HG03354 (cell line): ENCODE measurements around the gene RRP15.
"Not testable (repeated sequence)": the region's sequence is repeated elsewhere in the genome, so short reads cannot be mapped to it uniquely, and the experiment has no call there.

ENCODE experiments used
- ATAC-seq: cut with Tn5 transposase; IDR thresholded peaks from one replicate; pipeline ENCODE4 v1.9.1; 2021; ENCODE audit warnings: mild to moderate bottlenecking; ENCODE audit not compliant: unreplicated experiment, poor library complexity, severe bottlenecking

The RRP15 gene

DNA sequence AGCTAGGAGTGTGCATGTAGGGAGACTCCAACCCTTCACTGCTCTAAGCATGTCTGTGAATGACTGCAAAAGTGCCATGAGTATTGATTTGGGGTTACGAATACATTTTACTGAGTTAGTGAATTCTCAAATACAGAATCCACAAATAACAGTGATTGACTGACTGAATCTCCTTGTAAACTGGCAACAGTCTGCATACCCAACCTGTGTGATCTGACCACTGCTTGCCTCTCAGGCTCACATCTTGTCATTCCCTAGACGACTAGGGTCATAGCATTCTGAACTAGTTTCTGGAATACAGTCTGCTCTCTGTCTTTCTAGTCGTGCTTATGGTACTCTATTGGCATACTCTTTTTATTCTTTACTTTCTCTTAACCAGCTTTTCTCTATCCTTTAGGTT is 7.4 kb downstream of the RRP15 start:
- no peak for ATAC-seq

DNA sequence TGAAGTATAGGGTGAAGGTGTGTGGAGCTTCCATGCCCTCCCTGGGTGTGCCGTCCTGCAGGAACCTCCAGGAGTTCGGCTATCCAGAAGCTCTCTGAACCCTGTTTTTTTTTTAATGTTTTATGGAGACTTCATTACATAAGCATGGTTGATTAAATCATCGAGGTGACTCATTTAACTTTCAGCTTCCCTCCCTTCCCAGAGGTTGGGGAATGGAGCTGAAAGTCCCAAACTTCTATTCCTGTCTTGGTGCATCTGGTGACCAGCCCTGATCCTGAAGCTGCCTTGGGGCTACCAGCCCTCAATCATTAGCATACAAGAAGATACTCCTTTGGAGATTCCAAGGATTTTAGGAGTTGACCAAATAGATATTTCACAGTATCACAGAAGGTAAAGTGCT is 9.5 kb downstream of the RRP15 start:
- no peak for ATAC-seq

DNA sequence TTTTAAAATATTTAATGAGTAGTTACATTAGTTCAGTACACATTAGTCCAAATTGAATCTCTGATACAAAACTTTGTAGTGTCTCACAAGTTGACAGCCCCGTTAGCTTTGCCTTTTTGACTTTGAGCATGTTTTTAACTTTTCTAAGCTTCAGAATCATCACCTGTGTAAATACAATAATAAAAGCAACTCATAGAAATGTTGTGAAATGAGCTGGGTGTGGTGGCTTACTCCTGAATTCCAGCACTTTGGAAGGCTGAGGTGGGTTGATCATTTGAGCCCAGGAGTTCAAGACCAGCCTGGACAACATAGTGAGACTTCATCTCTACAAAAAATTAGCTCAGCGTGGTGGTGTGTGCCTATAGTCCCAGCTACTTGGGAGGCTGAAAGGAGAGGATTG is 11.1 kb downstream of the RRP15 start:
- ATAC-seq: no peak

- no peak for ATAC-seq
These were observed 12.4 kb downstream of the RRP15 start for GRCh38 chr1:218297461-218297860.

GRCh38 chr1:218297867-218298266 is 12.8 kb downstream of the RRP15 start:
- no peak for ATAC-seq

- no peak for ATAC-seq
These were observed 13.3 kb downstream of the RRP15 start for GRCh38 chr1:218298398-218298797.

- ATAC-seq: peak; percentile 66
These were observed 14.3 kb downstream of the RRP15 start for GRCh38 chr1:218299416-218299815.

- no peak for ATAC-seq
These were observed 16.1 kb downstream of the RRP15 start for GRCh38 chr1:218301217-218301616.

DNA sequence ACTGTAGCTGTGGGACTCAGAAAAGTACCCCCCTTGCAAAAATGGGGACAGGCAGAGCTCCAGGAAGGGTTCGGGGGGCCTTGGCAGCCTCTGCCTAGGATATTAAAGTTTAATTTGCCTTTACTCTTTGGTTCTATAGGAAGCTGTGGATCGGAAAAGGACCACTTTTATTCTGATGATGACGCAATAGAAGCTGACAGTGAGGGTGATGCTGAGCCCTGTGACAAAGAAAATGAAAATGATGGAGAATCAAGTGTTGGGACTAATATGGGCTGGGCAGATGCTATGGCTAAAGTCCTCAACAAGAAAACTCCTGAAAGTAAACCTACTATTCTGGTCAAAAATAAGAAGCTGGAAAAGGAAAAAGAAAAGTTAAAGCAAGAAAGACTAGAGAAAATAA is 17.1 kb downstream of the RRP15 start:
- no peak for ATAC-seq

GRCh38 chr1:218303176-218303879 is 18.2 kb downstream of the RRP15 start:
- ATAC-seq: no peak

DNA sequence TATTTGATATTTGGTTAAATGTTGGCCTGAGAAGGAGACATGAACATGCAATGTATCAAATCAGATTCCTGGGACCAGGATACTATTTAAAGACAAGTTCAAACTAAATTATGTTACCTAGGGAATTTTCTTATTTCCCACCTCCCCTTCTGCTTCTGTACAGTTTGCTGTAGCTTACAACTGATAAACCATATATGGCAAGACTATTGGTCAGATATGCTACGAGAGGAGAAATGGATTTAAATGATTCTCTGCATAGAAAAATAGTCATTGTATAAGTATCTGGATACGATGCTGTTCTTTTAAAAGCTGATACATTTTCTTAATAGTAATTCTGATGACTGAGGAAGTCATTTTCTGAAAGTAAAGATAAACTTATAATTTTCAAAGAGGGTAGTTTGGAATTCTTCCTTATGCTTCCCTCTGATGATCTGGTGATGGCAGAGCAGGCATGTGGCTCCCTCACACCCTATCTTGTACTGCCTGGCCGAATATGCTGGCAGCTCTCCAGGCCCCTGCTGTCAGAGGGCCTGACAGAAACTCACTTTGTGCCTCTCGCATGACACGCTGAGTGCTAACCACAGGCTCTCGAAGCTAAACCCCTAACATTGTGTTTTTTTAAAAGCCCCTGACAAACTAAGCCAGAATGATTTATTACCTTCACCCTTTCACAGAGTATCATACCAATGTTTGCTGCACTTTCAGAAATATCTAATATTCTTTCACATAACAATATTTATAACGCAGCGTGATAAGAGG is 19.4 kb downstream of the RRP15 start:
- no peak for ATAC-seq

- no peak for ATAC-seq
These were observed 20.5 kb downstream of the RRP15 start for GRCh38 chr1:218305472-218306064.

DNA sequence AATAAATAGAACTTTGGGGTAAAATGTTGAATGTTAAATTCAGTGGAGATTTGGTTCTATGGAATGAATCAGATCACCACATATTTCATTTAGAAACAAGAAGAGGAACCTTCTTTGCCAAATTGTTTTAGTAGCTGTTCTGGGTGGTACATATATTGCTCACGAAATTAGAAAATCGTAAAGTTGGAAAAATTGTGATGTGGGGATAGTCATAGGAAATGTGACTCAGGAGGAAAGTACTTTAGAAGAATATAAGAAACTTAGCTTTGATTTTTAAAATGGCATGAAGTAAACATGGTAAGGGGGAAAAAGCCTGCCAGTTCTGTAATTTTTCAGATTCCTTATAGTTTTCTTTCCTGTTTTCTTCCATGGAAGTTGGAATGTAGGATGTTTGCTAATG is 27.4 kb downstream of the RRP15 start:
- no peak for ATAC-seq

DNA sequence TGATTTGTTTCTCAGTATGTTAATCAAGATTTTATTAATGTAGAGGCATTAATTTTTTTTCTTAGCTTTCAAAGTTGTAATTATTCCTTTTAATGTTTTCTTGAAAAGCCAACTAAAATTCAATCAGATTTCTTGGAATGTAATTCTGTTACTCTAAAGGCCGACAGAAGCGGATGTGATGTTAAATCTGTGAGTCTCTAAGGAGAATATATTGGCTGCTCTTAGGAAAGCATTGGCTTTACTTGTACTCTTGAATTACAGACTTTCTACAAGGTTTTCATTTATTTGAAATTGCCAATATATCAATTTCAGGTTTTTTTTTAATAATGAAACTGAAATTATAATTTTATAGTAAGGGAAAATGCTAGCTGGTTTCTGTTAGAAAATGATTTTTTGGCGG is 29.2 kb downstream of the RRP15 start:
- ATAC-seq: no peak

DNA sequence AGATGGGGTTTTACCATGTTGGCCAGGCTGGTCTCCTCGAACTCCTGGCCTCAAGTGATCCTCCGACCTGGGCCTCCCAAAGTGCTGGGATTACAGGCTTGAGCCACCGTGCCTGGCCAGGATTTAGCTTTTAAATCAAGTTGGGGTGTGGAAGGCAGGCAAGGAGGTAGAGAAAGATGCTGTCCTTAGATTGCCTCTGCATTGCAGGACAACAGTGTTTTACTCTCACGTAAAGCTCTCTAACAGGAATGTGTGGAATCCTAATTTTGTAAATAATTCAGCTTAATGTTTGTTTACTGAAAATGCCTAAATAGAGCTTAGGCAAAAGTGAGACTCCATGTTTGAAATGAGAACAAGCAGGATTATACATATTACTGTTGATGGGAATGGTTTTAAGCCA is 30.5 kb downstream of the RRP15 start:
- no peak for ATAC-seq

- no peak for ATAC-seq
These were observed 32.0 kb downstream of the RRP15 start for GRCh38 chr1:218317061-218317460.

DNA sequence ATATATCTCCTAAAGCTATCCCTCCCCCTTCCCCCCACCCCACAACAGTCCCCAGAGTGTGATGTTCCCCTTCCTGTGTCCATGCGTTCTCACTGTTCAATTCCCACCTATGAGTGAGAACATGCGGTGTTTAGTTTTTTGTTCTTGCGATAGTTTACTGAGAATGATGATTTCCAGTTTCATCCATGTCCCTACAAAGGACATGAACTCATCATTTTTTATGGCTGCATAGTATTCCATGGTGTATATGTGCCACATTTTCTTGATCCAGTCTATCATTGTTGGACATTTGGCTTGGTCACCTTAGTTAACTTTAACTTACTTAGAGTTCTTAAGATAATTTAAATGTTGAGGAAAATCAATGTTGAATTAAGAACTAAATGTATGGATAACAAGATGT is 35.1 kb downstream of the RRP15 start:
- not testable (repeated sequence) for ATAC-seq

DNA sequence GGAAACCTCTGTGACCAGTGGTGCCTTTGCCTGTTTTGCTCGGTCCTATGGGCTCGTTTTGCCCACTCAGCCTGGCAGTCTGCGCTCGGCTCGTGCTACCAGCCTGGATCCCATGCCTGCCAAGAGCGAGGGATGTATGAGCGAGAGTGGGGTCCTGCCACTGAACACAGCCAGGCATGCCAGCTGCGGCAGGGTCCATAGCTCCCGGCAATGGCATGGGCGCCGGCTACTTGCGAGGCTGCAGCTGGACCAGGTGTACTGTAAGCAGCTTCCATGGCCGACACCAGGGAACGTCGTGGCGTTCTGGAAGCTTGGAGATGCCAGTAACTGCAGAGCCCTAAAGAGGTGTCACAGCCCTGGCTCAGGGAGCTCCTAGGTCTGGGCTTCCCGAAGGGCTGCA is 37.7 kb downstream of the RRP15 start:
- no peak for ATAC-seq

DNA sequence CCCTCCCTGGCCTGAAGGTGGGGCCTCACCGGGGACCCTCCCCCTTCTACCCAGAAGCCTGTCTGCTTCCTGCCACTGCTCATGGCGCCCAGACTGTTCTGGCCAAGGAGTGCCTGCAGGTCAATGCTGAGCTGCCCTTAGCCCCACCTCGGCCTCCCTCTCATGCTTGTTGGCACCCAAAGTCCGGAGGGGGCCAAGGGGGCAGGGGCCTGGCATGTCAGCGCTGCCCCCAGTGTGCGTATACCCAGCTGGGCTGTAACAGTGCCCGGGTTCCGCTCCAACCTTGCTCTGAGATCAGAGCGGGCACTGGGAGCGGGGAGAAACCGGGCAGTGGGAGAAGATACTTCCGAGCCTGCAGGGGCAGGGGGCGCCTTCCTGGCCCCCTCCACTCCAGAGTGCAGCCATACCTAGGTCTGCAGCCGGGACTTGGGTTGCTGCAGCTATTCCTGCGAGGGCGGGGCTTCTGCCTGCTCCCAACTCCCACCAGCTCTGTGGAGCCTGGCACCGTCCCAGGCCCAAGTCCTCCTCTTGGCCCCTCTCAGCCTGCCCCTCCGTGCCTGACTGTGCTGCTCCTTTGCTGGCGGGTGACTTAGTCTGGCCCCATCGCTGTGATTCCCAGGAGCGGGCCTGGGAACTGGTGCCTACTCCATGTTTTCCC is 38.6 kb downstream of the RRP15 start:
- ATAC-seq: no peak

- ATAC-seq: no peak
These were observed 39.1 kb downstream of the RRP15 start for GRCh38 chr1:218324226-218324580.

DNA sequence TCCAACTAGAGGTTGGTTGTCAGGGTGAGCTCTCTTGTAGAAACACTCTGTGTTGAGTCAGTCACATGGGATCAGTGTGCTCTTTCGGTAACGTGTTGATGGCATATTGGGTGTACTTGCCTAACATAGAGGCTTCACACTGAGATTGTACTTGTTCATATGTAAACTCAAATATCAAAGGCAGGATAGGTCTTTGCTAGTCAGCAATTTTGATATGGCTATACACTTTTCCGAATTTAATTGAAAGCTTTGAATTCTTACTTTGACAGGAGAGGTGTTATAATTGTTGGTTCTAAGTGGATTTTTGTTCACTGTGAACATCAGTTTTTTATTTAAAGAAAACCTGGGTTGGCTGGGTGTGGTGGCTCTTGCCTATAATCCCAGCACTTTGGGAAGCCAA is 43.7 kb downstream of the RRP15 start:
- no peak for ATAC-seq
